ENCODE measurements around the gene SLC27A1. TPM values are rescaled to one million over a fixed set of nuclear protein-coding genes. Genes with fewer than 3 reads are reported as not detected.

The SLC27A1 gene
- total RNA-seq, 1 donor from 2014 or later, result 15.5 TPM

Other genes with a start within 250 kb of the SLC27A1 start
- gene OCEL1, start 244.3 kb upstream of the SLC27A1 start, total RNA-seq (ENCODE audit: low replicate concordance), result 19.2 and 23.8 TPM in 2 replicates
- 70.9 and 94.2 TPM in 2 replicates for gene NR2F6, start 224.6 kb upstream of the SLC27A1 start, total RNA-seq (ENCODE audit: low replicate concordance)
- gene USHBP1, start 205.8 kb upstream of the SLC27A1 start, total RNA-seq (ENCODE audit: low replicate concordance), result 0.29 TPM in 1 of 2 replicates, not detected in the other
- 84.6 and 93.3 TPM in 2 replicates for gene BABAM1, start 203.1 kb upstream of the SLC27A1 start, total RNA-seq (ENCODE audit: low replicate concordance)
- gene ANKLE1, start 188.6 kb upstream of the SLC27A1 start, total RNA-seq (ENCODE audit: low replicate concordance), result 1.3 and 5.9 TPM in 2 replicates
- gene ABHD8, start 167.1 kb upstream of the SLC27A1 start, total RNA-seq (ENCODE audit: low replicate concordance), result 11.6 and 14.3 TPM in 2 replicates
- gene MRPL34, start 164.7 kb upstream of the SLC27A1 start, total RNA-seq (ENCODE audit: low replicate concordance), result 79.2 and 111 TPM in 2 replicates
- 38.7 and 46.0 TPM in 2 replicates for gene DDA1, start 161.0 kb upstream of the SLC27A1 start, total RNA-seq (ENCODE audit: low replicate concordance)
- 38.4 and 51.3 TPM in 2 replicates for gene ANO8, start 135.7 kb upstream of the SLC27A1 start, total RNA-seq (ENCODE audit: low replicate concordance)
- 40.0 and 48.4 TPM in 2 replicates for gene GTPBP3, start 133.0 kb upstream of the SLC27A1 start, total RNA-seq (ENCODE audit: low replicate concordance)
- gene PLVAP, start 93.2 kb upstream of the SLC27A1 start, total RNA-seq (ENCODE audit: low replicate concordance), result 0.72 TPM in 1 of 2 replicates, not detected in the other
- not detected in 2 replicates for gene CCDC194, start 76.3 kb upstream of the SLC27A1 start, total RNA-seq (ENCODE audit: low replicate concordance)
- 2.5 and 3.8 TPM in 2 replicates for gene BST2, start 64.9 kb upstream of the SLC27A1 start, total RNA-seq (ENCODE audit: low replicate concordance)
- gene MVB12A, start 50.5 kb upstream of the SLC27A1 start, total RNA-seq (ENCODE audit: low replicate concordance), result 32.0 and 37.7 TPM in 2 replicates
- gene TMEM221, start 21.9 kb upstream of the SLC27A1 start, total RNA-seq (ENCODE audit: low replicate concordance), result 0.74 and 0.87 TPM in 2 replicates
- gene NXNL1, start 9.6 kb upstream of the SLC27A1 start, total RNA-seq (ENCODE audit: low replicate concordance), result not detected in 2 replicates
- gene PGLS, start 41.1 kb downstream of the SLC27A1 start, total RNA-seq (ENCODE audit: low replicate concordance), result 94.9 and 103 TPM in 2 replicates
- 69.7 and 73.7 TPM in 2 replicates for gene COLGALT1, start 85.1 kb downstream of the SLC27A1 start, total RNA-seq (ENCODE audit: low replicate concordance)
- 4.3 and 6.2 TPM in 2 replicates for gene UNC13A, start 217.8 kb downstream of the SLC27A1 start, total RNA-seq (ENCODE audit: low replicate concordance)
- 87.1 and 93.6 TPM in 2 replicates for gene MAP1S, start 249.0 kb downstream of the SLC27A1 start, total RNA-seq (ENCODE audit: low replicate concordance)